ENCODE data around the gene SLC22A13. TPM values are rescaled to one million over a fixed set of nuclear protein-coding genes. Genes with fewer than 3 reads are reported as not detected.

The SLC22A13 gene, protein sequence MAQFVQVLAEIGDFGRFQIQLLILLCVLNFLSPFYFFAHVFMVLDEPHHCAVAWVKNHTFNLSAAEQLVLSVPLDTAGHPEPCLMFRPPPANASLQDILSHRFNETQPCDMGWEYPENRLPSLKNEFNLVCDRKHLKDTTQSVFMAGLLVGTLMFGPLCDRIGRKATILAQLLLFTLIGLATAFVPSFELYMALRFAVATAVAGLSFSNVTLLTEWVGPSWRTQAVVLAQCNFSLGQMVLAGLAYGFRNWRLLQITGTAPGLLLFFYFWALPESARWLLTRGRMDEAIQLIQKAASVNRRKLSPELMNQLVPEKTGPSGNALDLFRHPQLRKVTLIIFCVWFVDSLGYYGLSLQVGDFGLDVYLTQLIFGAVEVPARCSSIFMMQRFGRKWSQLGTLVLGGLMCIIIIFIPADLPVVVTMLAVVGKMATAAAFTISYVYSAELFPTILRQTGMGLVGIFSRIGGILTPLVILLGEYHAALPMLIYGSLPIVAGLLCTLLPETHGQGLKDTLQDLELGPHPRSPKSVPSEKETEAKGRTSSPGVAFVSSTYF
- total RNA-seq = 0.22 and 0.27 TPM in 2 replicates

DNA sequence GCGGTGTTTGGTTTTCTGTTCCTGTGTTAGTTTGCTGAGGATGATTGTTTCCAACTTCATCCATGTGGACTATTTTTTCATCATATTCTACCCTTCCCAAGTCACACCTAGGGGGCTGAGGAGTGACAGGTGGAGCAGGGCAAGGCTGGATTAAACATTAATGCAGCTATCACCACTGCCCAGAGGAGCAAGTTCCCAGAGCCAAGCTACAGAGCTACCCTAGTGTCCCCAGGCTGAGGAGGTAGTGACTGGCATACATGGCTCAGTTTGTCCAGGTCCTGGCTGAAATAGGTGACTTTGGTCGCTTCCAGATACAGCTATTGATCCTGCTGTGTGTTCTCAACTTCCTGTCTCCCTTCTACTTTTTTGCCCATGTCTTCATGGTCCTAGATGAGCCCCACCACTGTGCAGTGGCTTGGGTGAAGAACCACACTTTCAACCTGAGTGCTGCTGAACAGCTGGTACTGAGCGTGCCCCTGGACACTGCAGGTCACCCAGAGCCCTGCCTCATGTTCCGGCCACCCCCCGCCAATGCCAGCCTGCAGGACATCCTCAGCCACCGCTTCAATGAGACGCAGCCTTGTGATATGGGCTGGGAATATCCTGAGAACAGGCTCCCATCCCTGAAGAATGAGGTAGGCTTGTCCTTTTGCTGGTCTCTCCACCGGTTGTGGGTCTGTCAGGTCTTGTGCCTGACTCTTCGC lies at the start of gene SLC22A13:
TSS of gene SLC22A13 (plus strand) at position 209 of the 704 bp plus-strand sequence. CDS start at position 258, 49 bp downstream.

DNA sequence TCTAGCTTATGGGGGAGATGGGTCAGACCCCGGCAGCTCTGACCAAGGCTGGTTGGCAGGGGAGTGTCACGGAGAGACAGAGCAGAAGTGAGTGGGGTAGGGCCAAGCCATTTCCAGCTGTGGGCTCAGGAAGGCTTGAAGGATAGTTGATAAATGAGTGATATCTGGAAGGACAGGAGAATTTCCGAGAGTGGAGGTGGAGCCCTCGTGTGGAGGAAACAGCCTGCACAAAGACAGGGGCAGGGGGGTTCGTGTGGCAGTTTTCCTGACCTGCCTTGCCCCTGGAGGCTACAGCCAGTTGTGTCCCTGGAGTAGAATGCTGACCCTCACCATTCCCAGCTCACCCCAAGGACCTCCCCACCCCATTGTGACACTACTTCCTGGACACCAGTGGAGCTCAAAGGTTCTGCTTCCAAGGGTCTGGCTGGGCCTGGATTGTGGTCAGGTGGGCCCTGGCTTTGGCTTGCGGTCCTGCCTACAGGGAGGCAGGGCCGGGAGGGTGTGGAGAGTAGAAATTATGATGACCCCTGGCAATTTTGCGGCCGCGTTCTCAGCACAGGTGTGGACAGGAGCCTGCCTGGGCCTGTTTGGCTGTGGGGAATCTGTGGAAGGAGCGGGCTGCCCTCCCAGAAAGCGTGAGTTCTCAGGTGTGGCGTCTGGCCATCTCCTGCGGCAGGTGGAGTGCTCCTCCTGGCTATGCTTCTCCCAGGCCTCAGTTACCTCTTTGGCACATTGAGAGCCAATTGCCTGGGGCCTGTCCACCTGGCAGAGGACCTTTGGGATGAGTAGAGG lies 16.5 kb downstream of the SLC22A13 start, which contains the start of gene SLC22A14:
TSS of gene SLC22A14 (plus strand) at position 400 of the 792 bp plus-strand sequence. CDS start 23,733 bp downstream, outside the sequence.

Small RNA genes within 50 kb of the gene (small RNA-seq; reads per million reads assigned to genes)
- not detected for gene RNU6-235P

Other genes starting within 250 kb of the SLC22A13 start
- 18.0 and 22.3 TPM in 2 replicates for gene PLCD1, start 236.2 kb upstream of the SLC22A13 start, total RNA-seq
- gene DLEC1, start 226.6 kb upstream of the SLC22A13 start, total RNA-seq = 0.14 TPM in 1 of 2 replicates, not detected in the other
- 24.6 and 26.1 TPM in 2 replicates for gene ACAA1, start 128.7 kb upstream of the SLC22A13 start, total RNA-seq
- gene MYD88, start 127.2 kb upstream of the SLC22A13 start, total RNA-seq = 12.8 and 13.1 TPM in 2 replicates
- 56.5 and 60.2 TPM in 2 replicates for gene OXSR1, start 100.3 kb upstream of the SLC22A13 start, total RNA-seq
- 0.13 TPM in 1 of 2 replicates, not detected in the other for gene SLC22A14, start 16.5 kb downstream of the SLC22A13 start, total RNA-seq
- 4.0 and 6.4 TPM in 2 replicates for gene XYLB, start 81.0 kb downstream of the SLC22A13 start, total RNA-seq
- 4.3 and 5.5 TPM in 2 replicates for gene ACVR2B, start 188.1 kb downstream of the SLC22A13 start, total RNA-seq
- 18.6 and 26.2 TPM in 2 replicates for gene EXOG, start 230.5 kb downstream of the SLC22A13 start, total RNA-seq

Measured in thoracic aorta endothelial cell (primary cell).